Measurements from ENCODE around the gene PIK3CA. TPM values are rescaled to one million over a fixed set of nuclear protein-coding genes. Genes with fewer than 3 reads are reported as not detected.

The PIK3CA gene
- total and polyA plus RNA-seq, 3 experiments from 2014 or later, result 18.3 to 19.5 (median 18.8) TPM

GRCh38 chr3:179158336-179159039 is 10.3 kb downstream of the PIK3CA start:
- Mint-ChIP-seq H3K27ac (no peak overlapping the region), H3K36me3 (peaks cover 0 to 4% (median 2%) of the 10 kb centered on the region in 3 donors), H3K9me3 (no peaks in the 10 kb centered on the region), H3K27me3 (no peaks in the 10 kb centered on the region), H3K4me1 (peaks cover 62 to 89% (median 69%) of the 10 kb centered on the region in 3 donors), H3K4me3 (no peak overlapping the region)
- no peak for DNase-seq
- H3K4me1 ChIP-seq (ENCODE audit: insufficient read depth, low read length), result peaks cover 32% of the 10 kb centered on the region
- H3K27ac ChIP-seq (ENCODE audit: low read depth, low read length), result no peak overlapping the region
- POLR2A ChIA-PET, result no interaction called here
- CTCF ChIA-PET, result interaction anchor here (2.3 kb wide), 1 partner anchor 9 kb away, joined by 5 read pairs; no protein-coding TSS in a partner anchor
- H3K9me3 ChIP-seq (ENCODE audit: low read length), result no peaks in the 10 kb centered on the region
- no peak overlapping the region for H3K4me3 ChIP-seq (ENCODE audit: low read length)
- H3K36me3 ChIP-seq (ENCODE audit: insufficient read depth, low read length), result no peaks in the 10 kb centered on the region
- no peaks in the 10 kb centered on the region for H3K27me3 ChIP-seq (ENCODE audit: insufficient read depth, low read length, poor library complexity, severe bottlenecking)

- Histone ChIP-seq H3K27ac (ENCODE audit: low read depth, low read length) (no peak overlapping the region), H3K4me1 (ENCODE audit: insufficient read depth, low read length) (peaks cover 22% of the 10 kb centered on the region), H3K36me3 (ENCODE audit: insufficient read depth, low read length) (no peaks in the 10 kb centered on the region), H3K9me3 (ENCODE audit: low read length) (no peaks in the 10 kb centered on the region), H3K4me3 (ENCODE audit: low read length) (no peak overlapping the region), H3K27me3 (ENCODE audit: insufficient read depth, low read length, poor library complexity, severe bottlenecking) (no peaks in the 10 kb centered on the region)
- peak overlapping the region in 1 of 8 donors; percentile 73 for H3K27ac Mint-ChIP-seq
- no peak for DNase-seq
- H3K4me1 Mint-ChIP-seq, result peaks cover 52 to 90% (median 78%) of the 10 kb centered on the region in 3 donors
- no peaks in the 10 kb centered on the region for H3K9me3 Mint-ChIP-seq
- ChIA-PET POLR2A (no interaction called here), CTCF (no interaction called here)
- peaks cover 0 to 7% (median 2%) of the 10 kb centered on the region in 3 donors for H3K36me3 Mint-ChIP-seq
- no peak overlapping the region for H3K4me3 Mint-ChIP-seq
- H3K27me3 Mint-ChIP-seq, result no peaks in the 10 kb centered on the region
Measured at GRCh38 chr3:179163503-179163902, 15.3 kb downstream of the PIK3CA start.

GRCh38 chr3:179164857-179165256 is 16.7 kb downstream of the PIK3CA start:
- peaks cover 0 to 7% (median 0%) of the 10 kb centered on the region in 3 donors for H3K36me3 Mint-ChIP-seq
- ChIA-PET CTCF (no interaction called here), POLR2A (no interaction called here)
- no peaks in the 10 kb centered on the region for H3K27me3 ChIP-seq (ENCODE audit: insufficient read depth, low read length, poor library complexity, severe bottlenecking)
- H3K36me3 ChIP-seq (ENCODE audit: insufficient read depth, low read length), result no peaks in the 10 kb centered on the region
- peaks cover 49 to 81% (median 74%) of the 10 kb centered on the region in 3 donors for H3K4me1 Mint-ChIP-seq
- H3K4me3 Mint-ChIP-seq, result no peak overlapping the region
- no peaks in the 10 kb centered on the region for H3K9me3 Mint-ChIP-seq
- H3K4me1 ChIP-seq (ENCODE audit: insufficient read depth, low read length), result peaks cover 13% of the 10 kb centered on the region
- H3K9me3 ChIP-seq (ENCODE audit: low read length), result no peaks in the 10 kb centered on the region
- peak overlapping the region in 1 of 8 donors; percentile 23 for H3K27ac Mint-ChIP-seq
- peaks cover 0 to under 1% of the 10 kb centered on the region in 2 donors for H3K27me3 Mint-ChIP-seq
- no peak for DNase-seq
- no peak overlapping the region for H3K4me3 ChIP-seq (ENCODE audit: low read length)
- no peak overlapping the region for H3K27ac ChIP-seq (ENCODE audit: low read depth, low read length)

- POLR2A ChIA-PET, result interaction anchor here (1.3 kb wide), 1 partner anchor 18 kb away, joined by 3 read pairs; no protein-coding TSS in a partner anchor
- Histone ChIP-seq H3K9me3 (ENCODE audit: low read length) (no peaks in the 10 kb centered on the region), H3K27ac (ENCODE audit: low read depth, low read length) (no peak overlapping the region), H3K4me3 (ENCODE audit: low read length) (no peak overlapping the region), H3K27me3 (ENCODE audit: insufficient read depth, low read length, poor library complexity, severe bottlenecking) (no peaks in the 10 kb centered on the region), H3K36me3 (ENCODE audit: insufficient read depth, low read length) (no peaks in the 10 kb centered on the region), H3K4me1 (ENCODE audit: insufficient read depth, low read length) (no peaks in the 10 kb centered on the region)
- Mint-ChIP-seq H3K4me3 (no peak overlapping the region), H3K36me3 (peaks cover 3 to 9% (median 4%) of the 10 kb centered on the region in 3 donors), H3K9me3 (peaks cover 0 to 8% (median 0%) of the 10 kb centered on the region in 5 donors), H3K27me3 (peaks cover 0 to 4% of the 10 kb centered on the region in 2 donors), H3K27ac (no peak overlapping the region), H3K4me1 (peaks cover 42 to 71% (median 70%) of the 10 kb centered on the region in 3 donors)
- CTCF ChIA-PET, result interaction anchor here (1.3 kb wide), 1 partner anchor 17 kb away, joined by 3 read pairs; no protein-coding TSS in a partner anchor
- DNase-seq, result no peak
Measured at GRCh38 chr3:179166561-179167201, 18.5 kb downstream of the PIK3CA start.

- CTCF ChIA-PET, result no interaction called here
- peaks cover 0 to 8% (median 0%) of the 10 kb centered on the region in 5 donors for H3K9me3 Mint-ChIP-seq
- H3K4me1 Mint-ChIP-seq, result peaks cover 38 to 64% (median 62%) of the 10 kb centered on the region in 3 donors
Measured at GRCh38 chr3:179168918-179169317, 20.8 kb downstream of the PIK3CA start.

GRCh38 chr3:179172546-179172945 is 24.4 kb downstream of the PIK3CA start:
- ChIA-PET CTCF (no interaction called here), POLR2A (no interaction called here)
- DNase-seq, result no peak
- H3K36me3 ChIP-seq (ENCODE audit: insufficient read depth, low read length), result no peaks in the 10 kb centered on the region
- H3K4me1 Mint-ChIP-seq, result peaks cover 41 to 61% (median 60%) of the 10 kb centered on the region in 3 donors
- H3K4me3 ChIP-seq (ENCODE audit: low read length), result no peak overlapping the region
- H3K27ac Mint-ChIP-seq, result no peak overlapping the region
- peaks cover 0 to 8% (median 0%) of the 10 kb centered on the region in 5 donors for H3K9me3 Mint-ChIP-seq
- H3K27me3 Mint-ChIP-seq, result peaks cover 0 to 5% of the 10 kb centered on the region in 2 donors
- H3K4me1 ChIP-seq (ENCODE audit: insufficient read depth, low read length), result no peaks in the 10 kb centered on the region
- no peaks in the 10 kb centered on the region for H3K9me3 ChIP-seq (ENCODE audit: low read length)
- H3K4me3 Mint-ChIP-seq, result no peak overlapping the region
- no peak overlapping the region for H3K27ac ChIP-seq (ENCODE audit: low read depth, low read length)
- H3K36me3 Mint-ChIP-seq, result peaks cover 3 to 14% (median 4%) of the 10 kb centered on the region in 3 donors
- no peaks in the 10 kb centered on the region for H3K27me3 ChIP-seq (ENCODE audit: insufficient read depth, low read length, poor library complexity, severe bottlenecking)

More at GRCh38 chr3:179168918-179169317, 20.8 kb downstream of the PIK3CA start:
- Mint-ChIP-seq H3K4me3 (no peak overlapping the region), H3K36me3 (peaks cover 3 to 14% (median 4%) of the 10 kb centered on the region in 3 donors), H3K27me3 (peaks cover 0 to 4% of the 10 kb centered on the region in 2 donors), H3K27ac (no peak overlapping the region)
- POLR2A ChIA-PET, result no interaction called here
- no peaks in the 10 kb centered on the region for H3K9me3 ChIP-seq (ENCODE audit: low read length)
- no peak overlapping the region for H3K4me3 ChIP-seq (ENCODE audit: low read length)
- H3K36me3 ChIP-seq (ENCODE audit: insufficient read depth, low read length), result no peaks in the 10 kb centered on the region
- H3K4me1 ChIP-seq (ENCODE audit: insufficient read depth, low read length), result no peaks in the 10 kb centered on the region
- H3K27me3 ChIP-seq (ENCODE audit: insufficient read depth, low read length, poor library complexity, severe bottlenecking), result no peaks in the 10 kb centered on the region
- no peak for DNase-seq
- H3K27ac ChIP-seq (ENCODE audit: low read depth, low read length), result no peak overlapping the region

GRCh38 chr3:179174316-179174715 is 26.2 kb downstream of the PIK3CA start:
- Histone ChIP-seq H3K4me3 (ENCODE audit: low read length) (no peak overlapping the region), H3K9me3 (ENCODE audit: low read length) (no peaks in the 10 kb centered on the region), H3K27me3 (ENCODE audit: insufficient read depth, low read length, poor library complexity, severe bottlenecking) (no peaks in the 10 kb centered on the region), H3K36me3 (ENCODE audit: insufficient read depth, low read length) (no peaks in the 10 kb centered on the region), H3K4me1 (ENCODE audit: insufficient read depth, low read length) (no peaks in the 10 kb centered on the region), H3K27ac (ENCODE audit: low read depth, low read length) (no peak overlapping the region)
- Mint-ChIP-seq H3K4me1 (peaks cover 34 to 49% (median 46%) of the 10 kb centered on the region in 3 donors), H3K27me3 (peaks cover 0 to 5% of the 10 kb centered on the region in 2 donors), H3K9me3 (peaks cover 0 to 8% (median 0%) of the 10 kb centered on the region in 5 donors), H3K36me3 (peaks cover 3 to 14% (median 4%) of the 10 kb centered on the region in 3 donors), H3K4me3 (no peak overlapping the region), H3K27ac (peak overlapping the region in 1 of 8 donors; percentile 31)
- DNase-seq, result no peak
- ChIA-PET CTCF (no interaction called here), POLR2A (no interaction called here)

GRCh38 chr3:179174898-179175297 is 26.7 kb downstream of the PIK3CA start:
- Histone ChIP-seq H3K27me3 (ENCODE audit: insufficient read depth, low read length, poor library complexity, severe bottlenecking) (no peaks in the 10 kb centered on the region), H3K9me3 (ENCODE audit: low read length) (no peaks in the 10 kb centered on the region), H3K36me3 (ENCODE audit: insufficient read depth, low read length) (no peaks in the 10 kb centered on the region), H3K4me3 (ENCODE audit: low read length) (no peak overlapping the region), H3K27ac (ENCODE audit: low read depth, low read length) (no peak overlapping the region), H3K4me1 (ENCODE audit: insufficient read depth, low read length) (peaks cover 5% of the 10 kb centered on the region)
- Mint-ChIP-seq H3K9me3 (peaks cover 0 to 8% (median 0%) of the 10 kb centered on the region in 5 donors), H3K4me3 (no peak overlapping the region), H3K27ac (no peak overlapping the region), H3K27me3 (peaks cover 0 to 4% of the 10 kb centered on the region in 2 donors), H3K4me1 (peaks cover 33 to 47% (median 45%) of the 10 kb centered on the region in 3 donors), H3K36me3 (peaks cover 3 to 14% (median 4%) of the 10 kb centered on the region in 3 donors)
- POLR2A ChIA-PET, result no interaction called here
- CTCF ChIA-PET, result no interaction called here
- DNase-seq, result no peak

Data from CD8-positive, alpha-beta memory T cell (primary cell).